ENCODE data around the gene OLR1.

DNA sequence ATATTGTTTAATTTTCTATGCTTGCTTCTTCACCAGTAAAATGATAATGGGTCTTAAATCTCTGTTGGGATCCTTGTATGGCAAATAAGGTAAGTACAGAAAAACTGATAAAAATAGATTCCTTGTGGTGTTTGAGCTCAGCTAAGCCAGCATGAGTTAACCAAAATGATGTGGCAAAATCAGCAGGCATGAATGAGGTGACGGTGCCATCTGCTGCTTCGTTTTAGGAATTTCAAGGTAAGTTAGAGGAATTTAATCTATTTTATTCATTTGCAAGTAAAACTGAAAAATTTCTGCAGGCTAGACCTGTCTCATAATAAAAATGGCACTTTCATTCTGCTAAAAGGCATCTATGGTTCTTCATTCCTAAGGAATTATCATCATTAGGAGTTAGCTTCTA, 31.9 kb downstream of the OLR1 start:
- TF ChIP-seq, protein P1, sequence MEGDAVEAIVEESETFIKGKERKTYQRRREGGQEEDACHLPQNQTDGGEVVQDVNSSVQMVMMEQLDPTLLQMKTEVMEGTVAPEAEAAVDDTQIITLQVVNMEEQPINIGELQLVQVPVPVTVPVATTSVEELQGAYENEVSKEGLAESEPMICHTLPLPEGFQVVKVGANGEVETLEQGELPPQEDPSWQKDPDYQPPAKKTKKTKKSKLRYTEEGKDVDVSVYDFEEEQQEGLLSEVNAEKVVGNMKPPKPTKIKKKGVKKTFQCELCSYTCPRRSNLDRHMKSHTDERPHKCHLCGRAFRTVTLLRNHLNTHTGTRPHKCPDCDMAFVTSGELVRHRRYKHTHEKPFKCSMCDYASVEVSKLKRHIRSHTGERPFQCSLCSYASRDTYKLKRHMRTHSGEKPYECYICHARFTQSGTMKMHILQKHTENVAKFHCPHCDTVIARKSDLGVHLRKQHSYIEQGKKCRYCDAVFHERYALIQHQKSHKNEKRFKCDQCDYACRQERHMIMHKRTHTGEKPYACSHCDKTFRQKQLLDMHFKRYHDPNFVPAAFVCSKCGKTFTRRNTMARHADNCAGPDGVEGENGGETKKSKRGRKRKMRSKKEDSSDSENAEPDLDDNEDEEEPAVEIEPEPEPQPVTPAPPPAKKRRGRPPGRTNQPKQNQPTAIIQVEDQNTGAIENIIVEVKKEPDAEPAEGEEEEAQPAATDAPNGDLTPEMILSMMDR (IDR thresholded peaks at IDR 0.05; ENCODE audit: low read length), result peak; percentile 72
- no peak for TF ChIP-seq EZH2phosphoT487 (IDR thresholded peaks at IDR 0.05; ENCODE audit: low read length)
